Gastroesophageal sphincter (tissue), 4 donors: ENCODE measurements around the gene EFTUD2. TPM values are rescaled to one million over a fixed set of nuclear protein-coding genes. Genes with fewer than 3 reads are reported as not detected.

Experiments used
- ATAC-seq: fragments of 150-250 bp; one replicate; pipeline ENCODE4 v1.9.1; 2016; ENCODE audit warnings: mild to moderate bottlenecking, moderate library complexity
- H3K27ac ChIP-seq, 4 donors: fragments of 200-600 bp; sonication (generic) in 3 of 4; 1 replicate in 3 of 4; 2 replicates in 1 of 4; pipeline ENCODE4 v1.5.1; 2016 to 2019
- H3K27me3 ChIP-seq: fragments of 200-600 bp; sonication (generic); one replicate; pipeline ENCODE4 v1.5.1; 2019
- H3K36me3 ChIP-seq, 2 donors: fragments of 200-600 bp; sonication (generic); one replicate each; pipeline ENCODE4 v1.5.1; 2019; ENCODE audit warnings: control low read depth in 1 of 2
- H3K4me1 ChIP-seq, 3 donors: fragments of 200-600 bp; sonication (generic); 1 replicate in 2 of 3; 2 replicates in 1 of 3; pipeline ENCODE4 v1.5.1; 2016 to 2019; ENCODE audit warnings: control low read depth in 2 of 3
- H3K4me3 ChIP-seq, 2 donors: fragments of 200-600 bp; sonication (generic); one replicate each; pipeline ENCODE4 v1.5.1; 2019; ENCODE audit warnings: mild to moderate bottlenecking in 1 of 2, moderate library complexity in 1 of 2
- H3K9me3 ChIP-seq, 3 donors: fragments of 200-600 bp; sonication (generic); one replicate each; pipeline ENCODE4 v1.5.1; 2017 to 2019; ENCODE audit warnings: control low read depth in 2 of 3
- EP300 ChIP-seq: sonication (generic); formaldehyde crosslinking; IDR thresholded peaks from one replicate; pipeline ENCODE4 v1.6.1; 2017; ENCODE audit warnings: antibody characterized with exemption, mild to moderate bottlenecking
- POLR2A ChIP-seq, 2 donors: fragments of 450-650 bp; IDR thresholded peaks; one replicate each; pipeline ENCODE4 v1.6.1; 2017; ENCODE audit warnings: antibody characterized with exemption in 2 of 2, mild to moderate bottlenecking in 2 of 2, moderate library complexity in 1 of 2
- POLR2AphosphoS5 ChIP-seq: sonication (generic); formaldehyde crosslinking; IDR thresholded peaks from one replicate; pipeline ENCODE4 v1.6.1; 2017; ENCODE audit warnings: antibody characterized with exemption
- WGBS, 2 donors: methylation state at CpG; one replicate each; pipeline ENCODE4 v1.1.5; 2018; ENCODE audit warnings: low coverage in 1 of 2; 5-methylcytosine and 5-hydroxymethylcytosine counted together
- total RNA-seq, 4 donors: library from RNA; depleted of rRNA; stranded (reverse); fragments of >200 nt; gene quantifications; one replicate each; pipeline ENCODE4 v1.1.0, GENCODE V29; 2016
- TF ChIP-seq, protein P1 (sequence below), 4 experiments: fragments of 200-600 bp in 2 of 4; fragments of 450-650 bp in 2 of 4; sonication (generic) in 1 of 4; IDR thresholded peaks; one replicate each; pipeline ENCODE4 v1.5.1; 2017 to 2019; ENCODE audit warnings: antibody characterized with exemption in 4 of 4, mild to moderate bottlenecking in 2 of 4, moderate library complexity in 2 of 4

The EFTUD2 gene
- total RNA-seq, 4 donors from 2014 or later = 45.1 to 71.2 (median 57.8) TPM

DNA sequence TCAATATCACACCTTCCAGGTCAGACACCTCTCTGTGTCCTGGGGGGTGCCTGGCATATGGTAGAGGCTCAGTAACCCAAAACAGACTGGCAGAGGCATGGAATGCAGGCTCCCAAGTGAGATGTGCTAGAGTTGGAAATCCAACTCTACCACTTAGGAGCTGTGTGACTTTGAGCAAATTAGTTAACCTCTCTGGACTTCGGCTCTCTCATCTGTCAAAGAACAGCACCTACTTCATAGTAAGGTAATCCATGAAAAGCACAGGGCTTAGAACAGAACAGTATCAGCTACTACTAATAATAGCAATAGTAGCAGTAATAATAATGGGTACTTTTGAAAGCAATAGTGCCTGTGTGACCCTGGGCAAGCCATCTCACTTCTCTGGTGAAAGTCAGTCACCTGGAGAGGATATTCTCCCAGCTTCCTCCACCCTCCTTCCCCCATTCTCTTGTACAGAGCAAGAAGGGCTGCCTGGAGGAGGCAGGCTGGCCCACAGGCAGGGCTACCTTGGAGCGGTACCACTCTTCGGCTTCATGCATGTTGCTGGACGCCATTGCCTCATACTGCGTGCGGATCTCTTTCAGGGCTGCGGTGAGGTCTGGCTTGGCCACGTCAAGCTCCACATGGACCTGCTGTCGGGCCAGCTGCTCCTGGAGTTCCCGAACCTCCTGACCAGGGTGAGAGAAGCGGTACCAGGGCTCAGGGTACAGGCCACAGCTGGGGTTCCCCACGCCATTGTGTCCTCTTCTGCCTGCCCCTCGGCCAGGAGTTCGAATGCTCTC is 13.7 kb upstream of the EFTUD2 start:
- Histone ChIP-seq H3K9me3 (no peaks in the 10 kb centered on the region), H3K4me3 (no peak overlapping the region), H3K27ac (no peak overlapping the region), H3K4me1 (peaks cover 0 to 36% (median 19%) of the 10 kb centered on the region in 3 donors), H3K36me3 (no peaks in the 10 kb centered on the region), H3K27me3 (peaks cover 22% of the 10 kb centered on the region)
- 75 to 85% methylated on average over 2 to 8 of the region's 14 CpGs for WGBS, 2 donors
- ATAC-seq = no peak
- TF ChIP-seq, protein P1, sequence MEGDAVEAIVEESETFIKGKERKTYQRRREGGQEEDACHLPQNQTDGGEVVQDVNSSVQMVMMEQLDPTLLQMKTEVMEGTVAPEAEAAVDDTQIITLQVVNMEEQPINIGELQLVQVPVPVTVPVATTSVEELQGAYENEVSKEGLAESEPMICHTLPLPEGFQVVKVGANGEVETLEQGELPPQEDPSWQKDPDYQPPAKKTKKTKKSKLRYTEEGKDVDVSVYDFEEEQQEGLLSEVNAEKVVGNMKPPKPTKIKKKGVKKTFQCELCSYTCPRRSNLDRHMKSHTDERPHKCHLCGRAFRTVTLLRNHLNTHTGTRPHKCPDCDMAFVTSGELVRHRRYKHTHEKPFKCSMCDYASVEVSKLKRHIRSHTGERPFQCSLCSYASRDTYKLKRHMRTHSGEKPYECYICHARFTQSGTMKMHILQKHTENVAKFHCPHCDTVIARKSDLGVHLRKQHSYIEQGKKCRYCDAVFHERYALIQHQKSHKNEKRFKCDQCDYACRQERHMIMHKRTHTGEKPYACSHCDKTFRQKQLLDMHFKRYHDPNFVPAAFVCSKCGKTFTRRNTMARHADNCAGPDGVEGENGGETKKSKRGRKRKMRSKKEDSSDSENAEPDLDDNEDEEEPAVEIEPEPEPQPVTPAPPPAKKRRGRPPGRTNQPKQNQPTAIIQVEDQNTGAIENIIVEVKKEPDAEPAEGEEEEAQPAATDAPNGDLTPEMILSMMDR (IDR thresholded peaks at IDR 0.05) = no peak
- TF ChIP-seq POLR2A (IDR thresholded peaks at IDR 0.05) = no peak
- TF ChIP-seq EP300 = no peak
- TF ChIP-seq POLR2AphosphoS5 = no peak

DNA sequence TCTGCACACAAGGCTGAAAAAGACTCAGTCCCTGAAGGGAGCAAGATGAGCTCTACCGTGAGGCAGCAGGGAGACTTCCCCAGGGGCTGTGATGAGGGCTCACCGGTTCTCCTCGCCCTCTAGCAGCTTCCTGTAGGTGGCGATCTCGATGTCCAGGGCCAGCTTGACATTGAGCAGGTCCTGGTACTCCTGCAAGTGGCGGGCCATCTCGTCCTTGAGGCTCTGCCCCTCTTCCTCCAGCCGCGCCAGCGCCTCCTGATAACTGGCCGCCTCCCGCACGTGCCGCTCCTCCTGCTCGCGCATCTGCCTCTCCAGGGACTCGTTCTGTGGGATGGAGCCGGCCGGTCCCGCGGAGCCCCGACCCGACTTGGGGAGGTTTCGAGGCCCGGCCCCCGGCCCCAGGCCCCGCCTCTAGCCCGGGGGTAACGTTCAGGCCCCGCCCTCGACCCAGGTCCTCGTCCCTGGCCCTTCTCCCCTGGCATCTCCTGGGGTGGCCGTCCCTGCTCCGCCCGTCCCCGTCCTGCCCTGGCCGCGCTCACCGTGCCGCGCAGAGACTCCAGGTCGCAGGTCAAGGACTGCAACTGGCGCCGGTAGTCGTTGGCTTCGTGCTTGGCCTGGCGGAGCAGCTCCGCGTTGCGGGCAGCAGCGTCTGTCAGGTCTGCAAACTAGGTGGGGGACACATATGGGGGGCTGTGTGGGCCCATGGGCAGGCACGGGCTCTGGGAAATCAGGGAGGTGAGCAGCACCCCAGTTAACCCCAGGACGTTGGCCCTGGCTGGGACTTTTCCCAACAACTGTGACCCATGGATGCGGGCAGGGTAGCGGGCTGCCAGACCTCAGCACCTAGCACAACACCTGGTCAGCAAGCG is 12.1 kb upstream of the EFTUD2 start:
- peaks cover 25% of the 10 kb centered on the region for H3K27me3 ChIP-seq
- WGBS, 2 donors = 80% methylated on average over 4 of the region's 56 CpGs; no CpG with 5 or more reads in 1 of the 2 donors
- H3K4me1 ChIP-seq = peaks cover 0 to 20% (median 7%) of the 10 kb centered on the region in 3 donors
- no peaks in the 10 kb centered on the region for H3K36me3 ChIP-seq
- no peak overlapping the region for H3K27ac ChIP-seq
- ATAC-seq = peak; percentile 44
- H3K4me3 ChIP-seq = peak overlapping the region in 1 of 2 donors; percentile 32
- H3K9me3 ChIP-seq = no peaks in the 10 kb centered on the region
- peak; percentile 32 for TF ChIP-seq POLR2AphosphoS5
- TF ChIP-seq, protein P1 (IDR thresholded peaks at IDR 0.05) = peak in 3 of 4 experiments; percentile 27 to 64 (median 41)
- no peak for TF ChIP-seq POLR2A (IDR thresholded peaks at IDR 0.05)

DNA sequence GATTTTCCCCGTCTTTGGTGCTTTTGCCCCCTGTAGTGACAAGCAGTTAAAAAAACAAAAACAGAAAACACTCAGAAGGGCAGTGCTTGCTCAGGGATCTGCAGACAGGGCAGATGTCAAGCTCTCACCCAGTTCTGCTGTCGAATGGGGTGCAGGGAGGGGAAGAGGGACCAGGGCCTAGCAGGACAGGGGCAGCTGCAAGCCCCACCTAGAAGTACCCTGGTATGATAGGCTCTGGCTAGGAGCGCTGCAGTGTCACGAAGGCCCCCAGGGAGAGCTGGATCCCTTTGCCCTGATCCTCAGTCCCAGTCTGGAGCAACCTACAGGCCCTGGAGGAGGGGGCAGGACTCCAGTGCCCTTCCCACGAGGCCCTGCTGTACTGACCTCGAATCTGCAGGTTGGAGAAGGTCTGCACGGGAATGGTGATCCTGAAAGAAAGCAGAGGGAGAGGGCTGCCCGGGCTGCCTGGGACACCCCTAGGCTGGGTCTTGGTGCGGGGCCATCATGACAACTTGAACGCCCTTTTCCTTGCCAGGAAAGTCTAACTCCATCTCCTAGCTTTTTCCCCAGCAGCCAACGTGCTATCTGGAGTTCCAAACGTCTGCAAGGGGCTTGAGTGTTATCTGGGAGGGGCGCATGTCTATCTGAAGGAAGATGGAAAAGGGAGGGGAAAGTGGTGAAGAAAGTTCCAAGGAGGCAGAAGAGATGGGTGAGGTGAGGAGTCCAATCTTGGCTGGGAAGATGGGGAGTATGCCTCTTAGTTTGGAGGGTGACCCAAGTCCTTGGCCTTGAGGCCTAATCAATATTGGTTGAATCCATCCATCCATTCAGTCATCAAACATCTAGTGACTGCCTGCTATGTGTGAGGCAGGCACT is 11.2 kb upstream of the EFTUD2 start:
- TF ChIP-seq, protein P1 (IDR thresholded peaks at IDR 0.05) = no peak
- TF ChIP-seq EP300 (no peak), POLR2AphosphoS5 (no peak), POLR2A (IDR thresholded peaks at IDR 0.05) (no peak)
- Histone ChIP-seq H3K36me3 (no peaks in the 10 kb centered on the region), H3K4me3 (no peak overlapping the region), H3K27me3 (peaks cover 25% of the 10 kb centered on the region), H3K27ac (no peak overlapping the region), H3K9me3 (no peaks in the 10 kb centered on the region), H3K4me1 (peaks cover 0 to 11% (median 5%) of the 10 kb centered on the region in 3 donors)
- WGBS, 2 donors = 93% methylated on average over 2 to 6 of the region's 13 CpGs
- ATAC-seq = no peak

DNA sequence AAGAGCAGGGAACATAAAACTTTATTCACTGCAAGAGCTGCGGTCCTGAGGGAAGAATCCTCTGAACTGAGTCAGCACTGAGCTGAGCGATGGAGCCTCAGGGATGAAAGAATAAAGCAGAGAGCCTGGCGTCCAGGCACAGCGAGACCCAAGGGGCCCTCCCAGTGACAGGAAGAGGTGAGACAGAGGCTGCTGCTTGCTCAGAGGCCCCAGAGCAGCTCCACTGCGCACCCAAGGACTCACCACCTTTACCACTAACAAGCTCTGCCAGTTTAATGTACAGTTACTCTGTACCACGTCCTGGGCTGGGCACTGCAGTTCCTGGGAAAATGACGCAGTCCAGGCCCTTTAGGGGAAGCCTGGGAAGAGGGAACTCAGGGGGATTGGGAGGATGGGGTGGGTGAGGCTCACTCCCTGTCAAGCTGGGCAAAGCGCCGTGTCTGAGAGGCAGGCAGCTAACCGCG is 10.5 kb upstream of the EFTUD2 start:
- H3K36me3 ChIP-seq = no peaks in the 10 kb centered on the region
- peaks cover 0 to 9% (median 5%) of the 10 kb centered on the region in 3 donors for H3K4me1 ChIP-seq
- no peak for ATAC-seq
- no peak for TF ChIP-seq POLR2A (IDR thresholded peaks at IDR 0.05)
- no peak for TF ChIP-seq POLR2AphosphoS5
- TF ChIP-seq EP300 = no peak
- TF ChIP-seq, protein P1 (IDR thresholded peaks at IDR 0.05) = no peak
- H3K4me3 ChIP-seq = no peak overlapping the region
- peaks cover 25% of the 10 kb centered on the region for H3K27me3 ChIP-seq
- H3K27ac ChIP-seq = no peak overlapping the region
- H3K9me3 ChIP-seq = no peaks in the 10 kb centered on the region
- WGBS, 2 donors = 77 to 80% methylated on average over 7 to 8 of the region's 11 CpGs
